MG63 (cell line): ENCODE results near the gene CCDC102A. TPM values are rescaled to one million over a fixed set of nuclear protein-coding genes. Genes with fewer than 3 reads are reported as not detected.

ENCODE experiments used
- DNase-seq: peaks from one replicate; pipeline ENCODE4 v3.0.0-alpha.2; 2020
- H3K27me3 ChIP-seq: fragments of 250-450 bp; sonication (Bioruptor Pico); 2 replicates; pipeline ENCODE4 v1.5.1; 2020; ENCODE audit warnings: mild to moderate bottlenecking, moderate library complexity
- H3K36me3 ChIP-seq: fragments of 250-450 bp; sonication (Bioruptor Pico); 2 replicates; pipeline ENCODE4 v1.5.1; 2020; ENCODE audit warnings: mild to moderate bottlenecking, moderate library complexity
- H3K4me3 ChIP-seq: fragments of 250-450 bp; sonication (Bioruptor Pico); 2 replicates; pipeline ENCODE4 v1.5.1; 2020; ENCODE audit warnings: mild to moderate bottlenecking, moderate library complexity
- H3K9me3 ChIP-seq: fragments of 250-450 bp; sonication (Bioruptor Pico); 2 replicates; pipeline ENCODE4 v1.5.1; 2020; ENCODE audit warnings: mild to moderate bottlenecking, moderate library complexity
- total RNA-seq: library from RNA; depleted of rRNA; stranded (reverse); fragments of >200 nt; shearing (Covaris generic); gene quantifications from 2 replicates; pipeline ENCODE4 v1.2.3, GENCODE V29; 2014; ENCODE audit warnings: low replicate concordance; rRNA removed

Gene CCDC102A
- 33.1 and 34.6 TPM in 2 replicates for total RNA-seq

GRCh38 chr16:57536306-57537193 lies at the start of gene CCDC102A:
Gene CCDC102A (minus strand): TSS chr16:57536571. CDS start chr16:57529177, 7,394 bp downstream.
- H3K27me3 ChIP-seq, result peaks cover 2% of the 10 kb centered on the region; the same call in 1 of the 2 replicates

GRCh38 chr16:57585051-57585687 lies 48.8 kb upstream of the CCDC102A start:
- Histone ChIP-seq H3K27me3 (peaks cover 23% of the 10 kb centered on the region), H3K9me3 (peaks cover 6% of the 10 kb centered on the region; the same call in 1 of the 2 replicates), H3K36me3 (no peaks in the 10 kb centered on the region), H3K4me3 (no peak overlapping the region)
- DNase-seq, result no peak

More at GRCh38 chr16:57536306-57537193, at the start of gene CCDC102A:
- H3K9me3 ChIP-seq, result no peaks in the 10 kb centered on the region
- H3K4me3 ChIP-seq, result peak within 1 kb of the TSS; percentile 70
- no peaks in the 10 kb centered on the region for H3K36me3 ChIP-seq
- no peak for DNase-seq

GRCh38 chr16:57579361-57579665 lies 42.9 kb upstream of the CCDC102A start:
- peaks cover 6% of the 10 kb centered on the region; the same call in 1 of the 2 replicates for H3K9me3 ChIP-seq
- H3K36me3 ChIP-seq, result no peaks in the 10 kb centered on the region
- peaks cover 15% of the 10 kb centered on the region for H3K27me3 ChIP-seq
- H3K4me3 ChIP-seq, result no peak overlapping the region
- DNase-seq, result peak; percentile 60

- peaks cover 6% of the 10 kb centered on the region; the same call in 1 of the 2 replicates for H3K9me3 ChIP-seq
- no peak for DNase-seq
- H3K4me3 ChIP-seq, result no peak overlapping the region
- no peaks in the 10 kb centered on the region for H3K36me3 ChIP-seq
- H3K27me3 ChIP-seq, result peaks cover 12% of the 10 kb centered on the region
Measured at GRCh38 chr16:57578521-57579360, 42.4 kb upstream of the CCDC102A start.

GRCh38 chr16:57577691-57578224 lies 41.4 kb upstream of the CCDC102A start:
- no peak for DNase-seq
- Histone ChIP-seq H3K27me3 (peaks cover 10% of the 10 kb centered on the region), H3K36me3 (no peaks in the 10 kb centered on the region), H3K4me3 (no peak overlapping the region), H3K9me3 (peaks cover 2% of the 10 kb centered on the region; the same call in 1 of the 2 replicates)

GRCh38 chr16:57577214-57577613 lies 40.8 kb upstream of the CCDC102A start:
- H3K36me3 ChIP-seq, result no peaks in the 10 kb centered on the region
- H3K9me3 ChIP-seq, result no peaks in the 10 kb centered on the region
- DNase-seq, result no peak
- H3K27me3 ChIP-seq, result peaks cover 4% of the 10 kb centered on the region
- no peak overlapping the region for H3K4me3 ChIP-seq

GRCh38 chr16:57576429-57576870 lies 40.1 kb upstream of the CCDC102A start:
- H3K27me3 ChIP-seq, result peaks cover 2% of the 10 kb centered on the region; the same call in 1 of the 2 replicates
- no peaks in the 10 kb centered on the region for H3K9me3 ChIP-seq
- H3K4me3 ChIP-seq, result no peak overlapping the region
- no peaks in the 10 kb centered on the region for H3K36me3 ChIP-seq
- peak; percentile 56 for DNase-seq

- Histone ChIP-seq H3K27me3 (peaks cover 2% of the 10 kb centered on the region; the same call in 1 of the 2 replicates), H3K36me3 (no peaks in the 10 kb centered on the region), H3K9me3 (no peaks in the 10 kb centered on the region), H3K4me3 (no peak overlapping the region)
- no peak for DNase-seq
Measured at GRCh38 chr16:57575468-57576277, 39.3 kb upstream of the CCDC102A start.

- no peaks in the 10 kb centered on the region for H3K36me3 ChIP-seq
- no peak for DNase-seq
- H3K4me3 ChIP-seq, result no peak overlapping the region
- peaks cover 4% of the 10 kb centered on the region; the same call in 1 of the 2 replicates for H3K27me3 ChIP-seq
- no peaks in the 10 kb centered on the region for H3K9me3 ChIP-seq
Measured at GRCh38 chr16:57574646-57575467, 38.5 kb upstream of the CCDC102A start.

- Histone ChIP-seq H3K27me3 (peaks cover 4% of the 10 kb centered on the region; the same call in 1 of the 2 replicates), H3K9me3 (no peaks in the 10 kb centered on the region), H3K36me3 (no peaks in the 10 kb centered on the region), H3K4me3 (no peak overlapping the region)
- no peak for DNase-seq
Measured at GRCh38 chr16:57574086-57574485, 37.7 kb upstream of the CCDC102A start.

GRCh38 chr16:57572978-57573728 lies 36.8 kb upstream of the CCDC102A start:
- DNase-seq, result no peak
- Histone ChIP-seq H3K36me3 (no peaks in the 10 kb centered on the region), H3K4me3 (no peak overlapping the region), H3K9me3 (no peaks in the 10 kb centered on the region), H3K27me3 (peaks cover 4% of the 10 kb centered on the region; the same call in 1 of the 2 replicates)

GRCh38 chr16:57571098-57571497 lies 34.7 kb upstream of the CCDC102A start:
- DNase-seq, result no peak
- Histone ChIP-seq H3K27me3 (peaks cover 4% of the 10 kb centered on the region; the same call in 1 of the 2 replicates), H3K4me3 (no peak overlapping the region), H3K36me3 (no peaks in the 10 kb centered on the region), H3K9me3 (no peaks in the 10 kb centered on the region)

- DNase-seq, result no peak
- H3K36me3 ChIP-seq, result no peaks in the 10 kb centered on the region
- H3K4me3 ChIP-seq, result no peak overlapping the region
- peaks cover 4% of the 10 kb centered on the region; the same call in 1 of the 2 replicates for H3K27me3 ChIP-seq
- no peaks in the 10 kb centered on the region for H3K9me3 ChIP-seq
Measured at GRCh38 chr16:57570301-57571070, 34.1 kb upstream of the CCDC102A start.
